ENCODE data around the gene ERP44. TPM values are rescaled to one million over a fixed set of nuclear protein-coding genes. Genes with fewer than 3 reads are reported as not detected.
"Not testable (repeated sequence)": the region's sequence is repeated elsewhere in the genome, so short reads cannot be mapped to it uniquely, and the experiment has no call there.

ERP44 gene
- total RNA-seq, 1 experiment from 2014 or later, result 9.4 TPM

- RAD21 ChIA-PET (ENCODE audit: low non-redundant PET in 1 of 2, low total read pairs in 2 of 2, uncharacterized antibody in 2 of 2, unreplicated experiment in 2 of 2), result no interaction called here
- Histone ChIP-seq H2AFZ (ENCODE audit: low read depth, low read length, poor library complexity, severe bottlenecking) (no peak overlapping the region), H3K27ac (ENCODE audit: low read depth, low read length) (no peak overlapping the region), H3K79me2 (ENCODE audit: insufficient read depth, low read length) (peaks cover 11% of the 10 kb centered on the region; the same call in 1 of the 2 replicates), H3K9ac (ENCODE audit: low read length) (no peak overlapping the region), H3K36me3 (ENCODE audit: control insufficient read depth in 1 of 2, insufficient read depth in 2 of 2, low read length in 2 of 2) (no peaks in the 10 kb centered on the region), H3K9me3 (ENCODE audit: control insufficient read depth in 1 of 2, insufficient read depth in 1 of 2, low read depth in 1 of 2, low read length in 2 of 2) (no peaks in the 10 kb centered on the region), H4K20me1 (ENCODE audit: insufficient read depth) (no peaks in the 10 kb centered on the region; the same call in 1 of the 2 replicates), H3K4me2 (ENCODE audit: low read length) (no peak overlapping the region), H3K9me2 (ENCODE audit: insufficient read depth) (no peaks in the 10 kb centered on the region), H3K27me3 (ENCODE audit: insufficient read depth, low read length) (no peaks in the 10 kb centered on the region), H3K4me3 (replicated peaks in 1 of 2; ENCODE audit: low read depth in 1 of 2, low read length in 2 of 2) (no peak overlapping the region), H3K4me1 (ENCODE audit: control insufficient read depth in 1 of 2, insufficient read depth in 2 of 2, low read length in 2 of 2) (no peaks in the 10 kb centered on the region)
- CTCF ChIA-PET, result no interaction called here
- TF ChIP-seq EGR1 (IDR thresholded peaks at IDR 0.05; ENCODE audit: low read depth) (no peak), POLR2A (IDR thresholded peaks at IDR 0.05; ENCODE audit: borderline replicate concordance, extremely low read depth, insufficient read depth, insufficient read length) (no peak), TCF7L2 (IDR thresholded peaks at IDR 0.05; ENCODE audit: borderline replicate concordance, extremely low read depth, insufficient read depth, insufficient read length) (no peak), ZBTB33 (IDR thresholded peaks at IDR 0.05; ENCODE audit: extremely low read depth, insufficient replicate concordance, low read length) (no peak)
- TF ChIP-seq, protein P1, sequence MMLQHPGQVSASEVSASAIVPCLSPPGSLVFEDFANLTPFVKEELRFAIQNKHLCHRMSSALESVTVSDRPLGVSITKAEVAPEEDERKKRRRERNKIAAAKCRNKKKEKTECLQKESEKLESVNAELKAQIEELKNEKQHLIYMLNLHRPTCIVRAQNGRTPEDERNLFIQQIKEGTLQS (IDR thresholded peaks at IDR 0.05), result no peak
- DNase-seq (ENCODE audit: low read depth, low spot score), result no peak
- intact Hi-C loops (cut with micrococcal nuclease), result no loop called here
- POLR2A ChIA-PET, result no interaction called here
- BruUV-seq (replicated peaks), result no TSS peak
- no peak for ATAC-seq
Observed at GRCh38 chr9:100063185-100063584, 35.6 kb downstream of the ERP44 start.

- H3K4me3 ChIP-seq (replicated peaks in 1 of 2; ENCODE audit: low read depth in 1 of 2, low read length in 2 of 2); ATAC-seq; H3K27me3 ChIP-seq (ENCODE audit: insufficient read depth, low read length); H3K9ac ChIP-seq (ENCODE audit: low read length); H3K4me2 ChIP-seq (ENCODE audit: low read length); POLR2A ChIA-PET; H4K20me1 ChIP-seq (ENCODE audit: insufficient read depth); H3K9me2 ChIP-seq (ENCODE audit: insufficient read depth); H2AFZ ChIP-seq (ENCODE audit: low read depth, low read length, poor library complexity, severe bottlenecking); H3K9me3 ChIP-seq (ENCODE audit: control insufficient read depth in 1 of 2, insufficient read depth in 1 of 2, low read depth in 1 of 2, low read length in 2 of 2); H3K36me3 ChIP-seq (ENCODE audit: control insufficient read depth in 1 of 2, insufficient read depth in 2 of 2, low read length in 2 of 2); intact Hi-C loops (cut with micrococcal nuclease); H3K4me1 ChIP-seq (ENCODE audit: control insufficient read depth in 1 of 2, insufficient read depth in 2 of 2, low read length in 2 of 2); BruUV-seq (replicated peaks); H3K27ac ChIP-seq (ENCODE audit: low read depth, low read length); RAD21 ChIA-PET (ENCODE audit: low non-redundant PET in 1 of 2, low total read pairs in 2 of 2, uncharacterized antibody in 2 of 2, unreplicated experiment in 2 of 2); CTCF ChIA-PET; DNase-seq (ENCODE audit: low read depth, low spot score): not testable (repeated sequence)
- H3K79me2 ChIP-seq (ENCODE audit: insufficient read depth, low read length), result peaks cover 11% of the 10 kb centered on the region; the same call in 1 of the 2 replicates
Observed at GRCh38 chr9:100062683-100063082, 36.1 kb downstream of the ERP44 start.

All from HCT116 (cell line).